Stomach (tissue), 19 donors: ENCODE measurements around the gene PHETA1. TPM values are rescaled to one million over a fixed set of nuclear protein-coding genes. Genes with fewer than 3 reads are reported as not detected.

Source experiments
- DNase-seq, 2 donors: peaks; one replicate each; pipeline versions ENCODE4 v3.0.0 to v3.0.0-alpha.2; 2013 to 2019
- H3K27ac ChIP-seq, 5 donors: fragments of 200-600 bp in 4 of 5; sonication (generic) in 4 of 5; one replicate each; pipeline ENCODE4 v1.5.1; 2013 to 2019; ENCODE audit warnings: mild to moderate bottlenecking in 1 of 5, moderate library complexity in 1 of 5
- H3K27me3 ChIP-seq, 3 donors: fragments of 200-600 bp; sonication (generic); one replicate each; pipeline ENCODE4 v1.5.1; 2017 to 2019; ENCODE audit warnings: mixed run types in 1 of 3
- H3K36me3 ChIP-seq, 4 donors: fragments of 200-600 bp; sonication (generic); 1 replicate in 3 of 4; 2 replicates in 1 of 4; pipeline ENCODE4 v1.5.1; 2016 to 2019
- H3K4me1 ChIP-seq, 4 donors: fragments of 200-600 bp; sonication (generic); one replicate each; pipeline ENCODE4 v1.5.1; 2016 to 2019
- H3K4me3 ChIP-seq, 4 donors: fragments of 200-600 bp; sonication (generic) in 3 of 4; one replicate each; pipeline ENCODE4 v1.5.1; 2016 to 2019; ENCODE audit warnings: mild to moderate bottlenecking in 1 of 4
- H3K9me3 ChIP-seq, 4 donors: fragments of 200-600 bp; sonication (generic); one replicate each; pipeline ENCODE4 v1.5.1; 2016 to 2019
- CTCF ChIP-seq, 7 experiments: fragments of 450-650 bp in 4 of 7; fragments of 200-600 bp in 3 of 7; sonication (generic) in 3 of 7; IDR thresholded peaks; one replicate each; pipeline ENCODE4 v1.5.1; 2016 to 2019; ENCODE audit warnings: antibody characterized with exemption in 7 of 7, control low read depth in 2 of 7, mild to moderate bottlenecking in 1 of 7
- EP300 ChIP-seq: sonication (generic); formaldehyde crosslinking; IDR thresholded peaks from one replicate; pipeline ENCODE4 v1.6.1; 2017; ENCODE audit warnings: antibody characterized with exemption
- POLR2A ChIP-seq, 4 donors: fragments of 450-650 bp; IDR thresholded peaks; one replicate each; pipeline ENCODE4 v1.6.1; 2016; ENCODE audit warnings: antibody characterized with exemption in 4 of 4, control low read depth in 2 of 4, mild to moderate bottlenecking in 1 of 4, moderate library complexity in 1 of 4
- POLR2AphosphoS5 ChIP-seq, 3 donors: sonication (generic); formaldehyde crosslinking; IDR thresholded peaks; one replicate each; pipeline ENCODE4 v1.6.1; 2016; ENCODE audit warnings: antibody characterized with exemption in 3 of 3
- WGBS, 5 donors: extraction: QIAGEN DNeasy Blood & Tissue Kit in 3 of 5; methylation state at CpG; one replicate each; pipeline versions ENCODE4 v1.1.5 to v1.1.7; 2013 to 2018; 5-methylcytosine and 5-hydroxymethylcytosine counted together
- intact Hi-C: fragments of 100-400 bp; cut with DNase I; formaldehyde crosslinking; loops from one replicate; pipeline ENCODE4 v1.15.1; 2023; ENCODE audit warnings: low total_unique reads
- long read RNA-seq, 10 donors: transcript quantifications; one replicate each; lab custom pipeline, GENCODE V29; 2026
- polyA plus RNA-seq, 3 donors: library from polyadenylated mRNA; stranded (reverse); fragments of 200-250 nt; gene quantifications; one replicate each; pipeline ENCODE4 v1.2.3, GENCODE V29; 2013
- total RNA-seq, 5 donors: library from RNA; depleted of rRNA; stranded (reverse); fragments of >200 nt; gene quantifications; one replicate each; pipeline versions ENCODE4 v1.1.0 to v1.2.3, GENCODE V29; 2014 to 2016
- donor health status: healthy with polysubstance abuse.
- donor health status: Bipolar disorder and iron deficiency.
- donor health status: healthy.

Gene PHETA1
- total RNA-seq (10 to 100 TPM in 4 of 5 donors, 1 to 10 TPM in 1; 7.0 to 59.3 (median 18.7) TPM), polyA plus RNA-seq (10 to 100 TPM; 13.3 to 42.0 (median 16.8) TPM)
- long read RNA-seq, donor 1, result 0 reads
- long read RNA-seq, donor 2, result 0 reads
- long read RNA-seq, donor 3, partial matches to known transcripts, result 0 of 5 reads
- long read RNA-seq, donor 3, other reads (novel, unspliced or antisense), result 5 of 5 reads
- long read RNA-seq, donor 4, result 0 reads
- long read RNA-seq, donor 5, result 0 reads
- long read RNA-seq, donor 6, partial matches to known transcripts, result 0 of 13 reads
- long read RNA-seq, donor 6, other reads (novel, unspliced or antisense), result 13 of 13 reads
- long read RNA-seq, donor 7, partial matches to known transcripts, result 0 of 8 reads
- long read RNA-seq, donor 7, other reads (novel, unspliced or antisense), result 8 of 8 reads
- long read RNA-seq, donor 8, result 0 reads
- long read RNA-seq, donor 9, result 0 reads
- long read RNA-seq, donor 10, result 0 reads

GRCh38 chr12:111368788-111369495, at the start of gene PHETA1:
Gene PHETA1 (minus strand): TSS chr12:111369095. CDS start chr12:111363427, 5,668 bp downstream.
- DNase-seq, result peak; percentile 97
- Histone ChIP-seq H3K27me3 (no peaks in the 10 kb centered on the region), H3K4me1 (peaks cover 33 to 56% (median 43%) of the 10 kb centered on the region in 4 donors), H3K9me3 (no peaks in the 10 kb centered on the region), H3K4me3 (peak within 1 kb of the TSS; percentile 82 to 91 (median 86)), H3K27ac (peak within 1 kb of the TSS; percentile 80 to 91 (median 88)), H3K36me3 (peaks cover 0 to 26% (median 24%) of the 10 kb centered on the region in 4 donors)
- intact Hi-C loops, result no loop called here
- 1% methylated on average over 21 to 72 of the region's 72 CpGs for WGBS, 5 donors
- peak in 1 of 7 experiments; percentile 25 for TF ChIP-seq CTCF (IDR thresholded peaks at IDR 0.05)
- TF ChIP-seq POLR2A (IDR thresholded peaks at IDR 0.05), result no peak
- peak in 2 of 3 donors; percentile 82 to 84 for TF ChIP-seq POLR2AphosphoS5 (IDR thresholded peaks at IDR 0.05)

GRCh38 chr12:111418594-111418880, 49.6 kb upstream of the PHETA1 start:
- Histone ChIP-seq H3K4me1 (peaks cover 0 to 14% (median 2%) of the 10 kb centered on the region in 4 donors), H3K9me3 (no peaks in the 10 kb centered on the region)

GRCh38 chr12:111417784-111418593, 49.1 kb upstream of the PHETA1 start:
- peaks cover 0 to 20% (median 5%) of the 10 kb centered on the region in 4 donors for H3K4me1 ChIP-seq
- 87 to 93% (median 90%) methylated on average over 50 to 67 of the region's 67 CpGs for WGBS, 5 donors
- H3K27ac ChIP-seq, result no peak overlapping the region
- H3K4me3 ChIP-seq, result no peak overlapping the region
- no peaks in the 10 kb centered on the region for H3K27me3 ChIP-seq
- H3K36me3 ChIP-seq, result peaks cover 20 to 55% (median 42%) of the 10 kb centered on the region in 4 donors
- no peaks in the 10 kb centered on the region for H3K9me3 ChIP-seq
- no peak for DNase-seq
- intact Hi-C loops, result no loop called here
- TF ChIP-seq CTCF (IDR thresholded peaks at IDR 0.05) (no peak), EP300 (no peak), POLR2A (IDR thresholded peaks at IDR 0.05) (no peak), POLR2AphosphoS5 (IDR thresholded peaks at IDR 0.05) (no peak)

More at GRCh38 chr12:111418594-111418880, 49.6 kb upstream of the PHETA1 start:
- Histone ChIP-seq H3K27ac (no peak overlapping the region), H3K27me3 (no peaks in the 10 kb centered on the region), H3K4me3 (no peak overlapping the region), H3K36me3 (peaks cover 20 to 55% (median 42%) of the 10 kb centered on the region in 4 donors)
- intact Hi-C loops, result no loop called here
- no peak for DNase-seq
- WGBS, 5 donors, result 91 to 100% (median 93%) methylated on average over 15 to 30 of the region's 30 CpGs
- no peak for TF ChIP-seq POLR2AphosphoS5 (IDR thresholded peaks at IDR 0.05)
- no peak for TF ChIP-seq POLR2A (IDR thresholded peaks at IDR 0.05)
- no peak for TF ChIP-seq CTCF (IDR thresholded peaks at IDR 0.05)
- TF ChIP-seq EP300, result no peak

GRCh38 chr12:111417290-111417689, 48.4 kb upstream of the PHETA1 start:
- intact Hi-C loops, result no loop called here
- H3K4me1 ChIP-seq, result peaks cover 0 to 27% (median 9%) of the 10 kb centered on the region in 4 donors
- H3K36me3 ChIP-seq, result peaks cover 20 to 55% (median 42%) of the 10 kb centered on the region in 4 donors
- no peaks in the 10 kb centered on the region for H3K27me3 ChIP-seq
- no peak overlapping the region for H3K27ac ChIP-seq
- WGBS, 5 donors, result 89 to 100% (median 94%) methylated on average over 2 of the region's 2 CpGs
- TF ChIP-seq POLR2AphosphoS5 (IDR thresholded peaks at IDR 0.05) (no peak), POLR2A (IDR thresholded peaks at IDR 0.05) (no peak), CTCF (IDR thresholded peaks at IDR 0.05) (no peak), EP300 (no peak)
- no peaks in the 10 kb centered on the region for H3K9me3 ChIP-seq
- no peak overlapping the region for H3K4me3 ChIP-seq
- DNase-seq, result no peak
